Activated T-helper 2 cell treated with anti-CD3 and anti-CD28 coated beads, Interferon-gamma antibody, Interleukin-2, Interleukin-4, amounts not matched to agents 10 μg/mL and 5 μg/mL and 100 μg/mL, durations not matched to agents 14 hours and 24 hours and 36 hours (primary cell): ENCODE data around the gene TMEM273. TPM values are rescaled to one million over a fixed set of nuclear protein-coding genes. Genes with fewer than 3 reads are reported as not detected.
A peak's percentile ranks its signal among the peaks of the same experiment; 100 is the strongest.

Experiments
- DNase-seq: peaks from one replicate; pipeline ENCODE4 v3.0.0; 2021; ENCODE audit warnings: low spot score
- H3K27ac Mint-ChIP-seq: one replicate; pipeline ENCODE4 v1.8.0; 2021; ENCODE audit warnings: mixed read lengths
- H3K27me3 Mint-ChIP-seq: one replicate; pipeline ENCODE4 v1.8.0; 2021; ENCODE audit warnings: low read depth, mixed read lengths
- H3K36me3 Mint-ChIP-seq: one replicate; pipeline ENCODE4 v1.8.0; 2021; ENCODE audit warnings: low read depth, mixed read lengths
- H3K4me1 Mint-ChIP-seq: one replicate; pipeline ENCODE4 v1.8.0; 2021; ENCODE audit warnings: low read depth, mixed read lengths
- H3K4me3 Mint-ChIP-seq: one replicate; pipeline ENCODE4 v1.8.0; 2021; ENCODE audit warnings: low read depth, mild to moderate bottlenecking, moderate library complexity, mixed read lengths
- H3K9me3 Mint-ChIP-seq: one replicate; pipeline ENCODE4 v1.8.0; 2021; ENCODE audit warnings: mixed read lengths
- intact Hi-C: fragments of 100-400 bp; cut with micrococcal nuclease; formaldehyde crosslinking; loops from one replicate; pipeline ENCODE4 v1.15.1; 2023
- total RNA-seq: library from RNA; stranded (reverse); gene quantifications from 2 replicates; pipeline ENCODE4 v1.2.3, GENCODE V29; 2022

The TMEM273 gene
- total RNA-seq: 53.2 and 58.4 TPM in 2 replicates

GRCh38 chr10:49187950-49188761 is at the start of gene TMEM273:
TSS of gene TMEM273 (minus strand) at chr10:49188391. CDS start at chr10:49188336, 55 bp downstream.
- intact Hi-C loops: loop anchor here (10.0 kb wide), 1 partner anchor 1447 kb away; no protein-coding TSS in a partner anchor
- peak within 1 kb of the TSS; percentile 85 for H3K4me3 Mint-ChIP-seq
- peaks cover 42% of the 10 kb centered on the region for H3K36me3 Mint-ChIP-seq
- peak within 1 kb of the TSS; percentile 83 for H3K27ac Mint-ChIP-seq
- H3K9me3 Mint-ChIP-seq: no peaks in the 10 kb centered on the region
- H3K4me1 Mint-ChIP-seq: peaks cover 77% of the 10 kb centered on the region
- no peak for DNase-seq
- H3K27me3 Mint-ChIP-seq: peaks cover 2% of the 10 kb centered on the region

- Mint-ChIP-seq H3K36me3 (no peaks in the 10 kb centered on the region), H3K27ac (no peak overlapping the region), H3K27me3 (peaks cover 21% of the 10 kb centered on the region), H3K4me1 (no peaks in the 10 kb centered on the region), H3K9me3 (no peaks in the 10 kb centered on the region), H3K4me3 (no peak overlapping the region)
- intact Hi-C loops: no loop called here
- no peak for DNase-seq
Observed at GRCh38 chr10:49237985-49238384, 49.8 kb upstream of the TMEM273 start.

GRCh38 chr10:49235392-49235791 is 47.2 kb upstream of the TMEM273 start:
- intact Hi-C loops: no loop called here
- DNase-seq: no peak
- H3K4me1 Mint-ChIP-seq: no peaks in the 10 kb centered on the region
- H3K36me3 Mint-ChIP-seq: no peaks in the 10 kb centered on the region
- H3K27me3 Mint-ChIP-seq: peaks cover 37% of the 10 kb centered on the region
- H3K4me3 Mint-ChIP-seq: no peak overlapping the region
- H3K27ac Mint-ChIP-seq: no peak overlapping the region
- H3K9me3 Mint-ChIP-seq: no peaks in the 10 kb centered on the region

GRCh38 chr10:49231086-49231820 is 43.1 kb upstream of the TMEM273 start:
- Mint-ChIP-seq H3K4me3 (no peak overlapping the region), H3K36me3 (no peaks in the 10 kb centered on the region), H3K9me3 (no peaks in the 10 kb centered on the region), H3K4me1 (no peaks in the 10 kb centered on the region), H3K27ac (no peak overlapping the region), H3K27me3 (peaks cover 30% of the 10 kb centered on the region)
- intact Hi-C loops: no loop called here
- DNase-seq: no peak

- H3K4me1 Mint-ChIP-seq: no peaks in the 10 kb centered on the region
- intact Hi-C loops: no loop called here
- H3K27me3 Mint-ChIP-seq: peaks cover 28% of the 10 kb centered on the region
- no peaks in the 10 kb centered on the region for H3K36me3 Mint-ChIP-seq
- H3K27ac Mint-ChIP-seq: no peak overlapping the region
- H3K9me3 Mint-ChIP-seq: no peaks in the 10 kb centered on the region
- DNase-seq: no peak
- no peak overlapping the region for H3K4me3 Mint-ChIP-seq
Observed at GRCh38 chr10:49230004-49230403, 41.8 kb upstream of the TMEM273 start.

GRCh38 chr10:49228677-49229076 is 40.5 kb upstream of the TMEM273 start:
- Mint-ChIP-seq H3K36me3 (no peaks in the 10 kb centered on the region), H3K27me3 (peaks cover 24% of the 10 kb centered on the region), H3K4me3 (no peak overlapping the region), H3K9me3 (no peaks in the 10 kb centered on the region), H3K27ac (no peak overlapping the region), H3K4me1 (no peaks in the 10 kb centered on the region)
- intact Hi-C loops: no loop called here
- no peak for DNase-seq

GRCh38 chr10:49227406-49227805 is 39.2 kb upstream of the TMEM273 start:
- H3K36me3 Mint-ChIP-seq: no peaks in the 10 kb centered on the region
- H3K27me3 Mint-ChIP-seq: peaks cover 21% of the 10 kb centered on the region
- no peaks in the 10 kb centered on the region for H3K4me1 Mint-ChIP-seq
- H3K27ac Mint-ChIP-seq: no peak overlapping the region
- intact Hi-C loops: no loop called here
- no peak overlapping the region for H3K4me3 Mint-ChIP-seq
- no peaks in the 10 kb centered on the region for H3K9me3 Mint-ChIP-seq
- no peak for DNase-seq

- no peak overlapping the region for H3K4me3 Mint-ChIP-seq
- H3K36me3 Mint-ChIP-seq: no peaks in the 10 kb centered on the region
- no peaks in the 10 kb centered on the region for H3K4me1 Mint-ChIP-seq
- H3K27me3 Mint-ChIP-seq: peaks cover 13% of the 10 kb centered on the region
- no peaks in the 10 kb centered on the region for H3K9me3 Mint-ChIP-seq
- DNase-seq: no peak
- no peak overlapping the region for H3K27ac Mint-ChIP-seq
- intact Hi-C loops: no loop called here
Observed at GRCh38 chr10:49226594-49226993, 38.4 kb upstream of the TMEM273 start.

GRCh38 chr10:49225218-49225876 is 37.2 kb upstream of the TMEM273 start:
- no peak overlapping the region for H3K4me3 Mint-ChIP-seq
- DNase-seq: no peak
- no peak overlapping the region for H3K27ac Mint-ChIP-seq
- H3K9me3 Mint-ChIP-seq: no peaks in the 10 kb centered on the region
- H3K27me3 Mint-ChIP-seq: peaks cover 7% of the 10 kb centered on the region
- intact Hi-C loops: no loop called here
- H3K4me1 Mint-ChIP-seq: no peaks in the 10 kb centered on the region
- H3K36me3 Mint-ChIP-seq: no peaks in the 10 kb centered on the region

- Mint-ChIP-seq H3K9me3 (no peaks in the 10 kb centered on the region), H3K27ac (no peak overlapping the region), H3K27me3 (peaks cover 18% of the 10 kb centered on the region), H3K4me3 (no peak overlapping the region), H3K36me3 (no peaks in the 10 kb centered on the region), H3K4me1 (no peaks in the 10 kb centered on the region)
- no peak for DNase-seq
- intact Hi-C loops: no loop called here
Observed at GRCh38 chr10:49223205-49223604, 35.0 kb upstream of the TMEM273 start.

GRCh38 chr10:49222170-49222569 is 34.0 kb upstream of the TMEM273 start:
- intact Hi-C loops: no loop called here
- Mint-ChIP-seq H3K4me1 (no peaks in the 10 kb centered on the region), H3K27me3 (peaks cover 23% of the 10 kb centered on the region)

GRCh38 chr10:49220679-49221078 is 32.5 kb upstream of the TMEM273 start:
- Mint-ChIP-seq H3K27ac (no peak overlapping the region), H3K36me3 (no peaks in the 10 kb centered on the region), H3K4me1 (no peaks in the 10 kb centered on the region), H3K4me3 (no peak overlapping the region), H3K9me3 (no peaks in the 10 kb centered on the region), H3K27me3 (peaks cover 22% of the 10 kb centered on the region)
- intact Hi-C loops: no loop called here
- no peak for DNase-seq

More at GRCh38 chr10:49222170-49222569, 34.0 kb upstream of the TMEM273 start:
- H3K4me3 Mint-ChIP-seq: no peak overlapping the region
- H3K9me3 Mint-ChIP-seq: no peaks in the 10 kb centered on the region
- H3K36me3 Mint-ChIP-seq: no peaks in the 10 kb centered on the region
- no peak overlapping the region for H3K27ac Mint-ChIP-seq
- DNase-seq: no peak

- Mint-ChIP-seq H3K27me3 (peaks cover 28% of the 10 kb centered on the region), H3K27ac (no peak overlapping the region), H3K36me3 (no peaks in the 10 kb centered on the region), H3K4me1 (peaks cover 1% of the 10 kb centered on the region), H3K4me3 (no peak overlapping the region), H3K9me3 (no peaks in the 10 kb centered on the region)
- intact Hi-C loops: no loop called here
- no peak for DNase-seq
Observed at GRCh38 chr10:49220031-49220430, 31.8 kb upstream of the TMEM273 start.
